ACHN (cell line): ENCODE results near the gene STRA6.

Experiments used
- DNase-seq: peaks from one replicate; pipeline ENCODE4 v3.0.0-alpha.2; 2015
- in situ Hi-C: cut with HindIII; loops from 2 replicates; pipeline ENCODE4 v1.10.0; 2017; ENCODE audit warnings: low sequenced_read_pairs, low pct_ligation_motif_present, low pct_unique_long_range_greater_than_20kb

Gene STRA6

GRCh38 chr15:74192751-74193150 is 9.8 kb downstream of the STRA6 start:
- DNase-seq = no peak
- in situ Hi-C loops = no loop called here

DNA sequence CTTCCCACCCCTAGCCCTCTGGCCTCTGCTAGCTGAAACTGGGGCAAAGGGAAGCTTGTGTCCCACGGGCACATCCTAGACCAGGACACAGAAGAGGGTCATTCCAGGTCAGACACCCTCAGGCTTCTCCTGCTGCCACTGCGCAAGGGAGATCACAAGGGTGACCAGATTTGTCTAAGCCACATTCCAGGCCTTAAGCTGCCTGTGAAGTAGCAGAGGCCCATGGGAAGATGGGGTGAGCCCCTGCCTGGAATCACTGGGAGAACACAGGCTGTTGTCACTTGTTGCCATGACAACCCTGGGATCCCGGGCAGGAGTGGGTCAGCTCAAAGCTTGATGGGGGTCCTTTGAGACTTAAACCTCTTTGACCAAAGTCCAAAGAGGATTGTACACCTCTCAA is 10.8 kb downstream of the STRA6 start:
- DNase-seq = no peak
- in situ Hi-C loops = no loop called here

GRCh38 chr15:74188216-74188615 is 14.4 kb downstream of the STRA6 start:
- DNase-seq = no peak
- in situ Hi-C loops = no loop called here

- DNase-seq = no peak
- in situ Hi-C loops = no loop called here
These were observed 16.8 kb downstream of the STRA6 start for GRCh38 chr15:74185710-74186348.

GRCh38 chr15:74184582-74185091 is 17.9 kb downstream of the STRA6 start:
- in situ Hi-C loops = no loop called here
- DNase-seq = no peak

GRCh38 chr15:74182131-74182530 is 20.5 kb downstream of the STRA6 start:
- in situ Hi-C loops = no loop called here
- DNase-seq = no peak

- no peak for DNase-seq
- in situ Hi-C loops = no loop called here
These were observed 21.5 kb downstream of the STRA6 start for GRCh38 chr15:74180881-74181602.

DNA sequence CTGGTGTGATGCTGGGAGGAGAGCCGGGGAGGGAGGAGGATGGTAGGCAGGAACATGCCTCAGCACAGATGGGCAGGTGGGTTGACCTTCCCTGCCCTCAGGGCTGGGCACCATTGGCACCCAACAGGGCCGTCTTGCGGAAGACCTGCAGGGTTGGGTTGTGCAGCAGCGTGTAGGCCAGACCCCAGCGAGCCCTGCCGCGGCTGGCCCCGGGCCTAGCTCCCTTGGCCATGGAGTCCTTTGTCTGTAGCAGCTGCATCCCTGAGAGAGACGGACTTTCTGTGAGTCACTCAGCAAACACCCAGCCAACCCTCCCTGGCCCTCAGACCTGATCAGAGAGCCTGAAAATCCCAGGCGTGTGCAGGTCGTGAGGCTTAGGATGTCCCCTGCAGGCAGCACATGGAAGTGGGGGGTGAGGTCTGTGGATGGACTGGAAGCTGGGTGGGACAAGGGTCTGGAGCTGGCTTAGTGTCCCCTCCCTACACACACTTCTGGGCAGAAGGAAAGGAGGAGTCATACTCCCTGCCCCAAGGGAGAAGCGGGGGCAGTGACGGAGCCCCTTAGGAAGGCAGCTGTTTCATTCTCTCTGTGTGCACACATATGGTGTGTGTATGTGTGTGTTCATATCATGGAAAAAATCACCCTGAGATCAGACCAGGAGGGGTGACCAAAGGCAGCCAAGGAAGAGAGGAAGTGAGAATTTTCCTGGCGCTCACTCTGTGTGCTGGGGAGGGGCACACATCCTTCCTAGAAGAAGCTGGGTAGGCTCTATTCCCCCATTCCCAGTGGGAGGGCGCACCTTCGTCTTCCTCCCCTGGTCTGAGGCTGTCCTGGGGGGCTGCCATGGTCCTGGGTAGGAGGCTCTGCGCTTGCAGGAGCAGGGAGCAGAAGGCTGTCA is 22.4 kb downstream of the STRA6 start:
- in situ Hi-C loops = no loop called here
- DNase-seq = no peak

GRCh38 chr15:74179101-74179841 is 23.3 kb downstream of the STRA6 start:
- DNase-seq = peak; percentile 82
- in situ Hi-C loops = no loop called here

DNA sequence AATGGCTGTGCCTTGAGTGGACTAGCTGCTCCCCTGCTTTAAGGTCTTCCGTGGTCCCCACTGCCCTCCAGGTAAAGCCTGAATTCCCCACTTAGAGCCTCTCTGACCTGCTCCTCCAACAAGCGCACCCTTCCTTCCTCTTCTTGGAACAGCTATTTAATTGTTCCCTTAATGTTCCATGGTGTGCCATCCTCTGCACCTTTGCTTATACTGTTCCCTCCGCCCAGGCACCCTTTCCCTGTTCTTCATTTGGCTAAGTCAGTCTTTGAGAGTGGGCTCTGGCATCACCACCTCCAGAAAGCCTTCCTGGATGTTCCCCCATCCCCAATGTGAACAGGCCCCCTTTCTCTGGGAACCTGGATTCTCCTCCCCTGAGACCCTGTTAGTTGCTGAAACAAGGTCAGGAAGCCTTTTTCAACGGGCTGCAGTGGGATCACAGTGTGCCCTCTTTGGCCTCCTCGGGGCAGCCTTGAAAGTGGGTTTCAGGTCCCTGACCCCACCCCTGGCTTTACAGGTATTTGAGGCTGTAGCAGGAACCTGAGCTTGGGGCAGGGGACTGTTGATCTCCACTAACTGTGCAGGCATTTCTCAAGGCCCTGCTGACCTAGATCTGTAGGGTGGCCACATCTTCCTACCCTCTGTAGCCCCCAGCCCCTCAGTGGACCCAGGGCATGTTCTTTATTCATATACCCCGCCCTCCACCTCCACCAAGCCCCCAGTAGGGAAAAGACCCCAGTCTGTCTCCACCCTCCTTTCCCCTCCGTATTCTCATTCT is 24.1 kb downstream of the STRA6 start:
- DNase-seq = no peak

GRCh38 chr15:74176262-74177214 is 26.0 kb downstream of the STRA6 start:
- no peak for DNase-seq

More for the DNA sequence above, 24.1 kb downstream of the STRA6 start:
- in situ Hi-C loops = no loop called here

DNA sequence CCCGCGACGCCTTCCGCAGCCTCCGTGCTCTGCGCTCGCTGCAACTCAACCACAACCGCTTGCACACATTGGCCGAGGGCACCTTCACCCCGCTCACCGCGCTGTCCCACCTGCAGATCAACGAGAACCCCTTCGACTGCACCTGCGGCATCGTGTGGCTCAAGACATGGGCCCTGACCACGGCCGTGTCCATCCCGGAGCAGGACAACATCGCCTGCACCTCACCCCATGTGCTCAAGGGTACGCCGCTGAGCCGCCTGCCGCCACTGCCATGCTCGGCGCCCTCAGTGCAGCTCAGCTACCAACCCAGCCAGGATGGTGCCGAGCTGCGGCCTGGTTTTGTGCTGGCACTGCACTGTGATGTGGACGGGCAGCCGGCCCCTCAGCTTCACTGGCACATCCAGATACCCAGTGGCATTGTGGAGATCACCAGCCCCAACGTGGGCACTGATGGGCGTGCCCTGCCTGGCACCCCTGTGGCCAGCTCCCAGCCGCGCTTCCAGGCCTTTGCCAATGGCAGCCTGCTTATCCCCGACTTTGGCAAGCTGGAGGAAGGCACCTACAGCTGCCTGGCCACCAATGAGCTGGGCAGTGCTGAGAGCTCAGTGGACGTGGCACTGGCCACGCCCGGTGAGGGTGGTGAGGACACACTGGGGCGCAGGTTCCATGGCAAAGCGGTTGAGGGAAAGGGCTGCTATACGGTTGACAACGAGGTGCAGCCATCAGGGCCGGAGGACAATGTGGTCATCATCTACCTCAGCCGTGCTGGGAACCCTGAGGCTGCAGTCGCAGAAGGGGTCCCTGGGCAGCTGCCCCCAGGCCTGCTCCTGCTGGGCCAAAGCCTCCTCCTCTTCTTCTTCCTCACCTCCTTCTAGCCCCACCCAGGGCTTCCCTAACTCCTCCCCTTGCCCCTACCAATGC is 27.1 kb downstream of the STRA6 start:
- in situ Hi-C loops = no loop called here
- DNase-seq = no peak

More at GRCh38 chr15:74176262-74177214, 26.0 kb downstream of the STRA6 start:
- in situ Hi-C loops = no loop called here

DNA sequence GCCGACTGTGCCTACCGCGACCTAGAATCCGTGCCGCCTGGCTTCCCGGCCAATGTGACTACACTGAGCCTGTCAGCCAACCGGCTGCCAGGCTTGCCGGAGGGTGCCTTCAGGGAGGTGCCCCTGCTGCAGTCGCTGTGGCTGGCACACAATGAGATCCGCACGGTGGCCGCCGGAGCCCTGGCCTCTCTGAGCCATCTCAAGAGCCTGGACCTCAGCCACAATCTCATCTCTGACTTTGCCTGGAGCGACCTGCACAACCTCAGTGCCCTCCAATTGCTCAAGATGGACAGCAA is 27.7 kb downstream of the STRA6 start:
- DNase-seq = no peak
- in situ Hi-C loops = no loop called here

- in situ Hi-C loops = no loop called here
- DNase-seq = no peak
These were observed 28.2 kb downstream of the STRA6 start for GRCh38 chr15:74174219-74174957.

GRCh38 chr15:74173380-74174218 is 29.0 kb downstream of the STRA6 start, which contains the start of gene ISLR:
ISLR (plus strand) TSS chr15:74173710; CDS start chr15:74174859, 1,149 bp downstream.
- DNase-seq = no peak
- in situ Hi-C loops = no loop called here
